Prostate gland (tissue), 2 donors: ENCODE measurements around the gene ABCA13.

Experiments used
- POLR2A ChIP-seq: fragments of 450-650 bp; IDR thresholded peaks from one replicate; pipeline ENCODE4 v1.6.1; 2016; ENCODE audit warnings: antibody characterized with exemption, mild to moderate bottlenecking
- POLR2AphosphoS5 ChIP-seq: sonication (generic); formaldehyde crosslinking; IDR thresholded peaks from one replicate; pipeline ENCODE4 v1.6.1; 2017; ENCODE audit warnings: antibody characterized with exemption
- TF ChIP-seq, protein P1 (sequence below), 4 experiments: fragments of 200-600 bp in 2 of 4; fragments of 450-650 bp in 2 of 4; sonication (generic) in 2 of 4; IDR thresholded peaks; 1 replicate in 3 of 4; 2 replicates in 1 of 4; pipeline ENCODE4 v1.5.1; 2016 to 2019; ENCODE audit warnings: antibody characterized with exemption in 4 of 4, mild to moderate bottlenecking in 2 of 4, moderate library complexity in 2 of 4

DNA sequence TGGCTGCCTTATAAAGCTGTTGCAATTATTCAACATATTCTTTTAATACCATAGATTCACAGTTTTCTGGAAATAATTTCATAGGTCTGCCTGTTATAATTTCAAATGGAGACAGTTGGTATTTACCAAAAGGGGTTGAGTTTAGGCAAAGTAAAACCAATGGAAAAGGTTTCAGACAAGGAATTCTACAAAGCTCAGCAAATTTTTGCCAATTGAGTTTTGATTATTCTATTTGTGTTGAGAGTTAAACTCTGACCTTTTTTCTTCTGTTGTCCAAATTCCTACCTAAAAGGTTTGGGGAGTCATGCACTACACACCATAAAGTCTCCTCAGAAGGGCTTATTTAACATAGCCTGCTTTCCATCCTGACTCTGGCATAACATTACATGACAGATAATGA, 38.5 kb upstream of the ABCA13 start:
- TF ChIP-seq, protein P1, sequence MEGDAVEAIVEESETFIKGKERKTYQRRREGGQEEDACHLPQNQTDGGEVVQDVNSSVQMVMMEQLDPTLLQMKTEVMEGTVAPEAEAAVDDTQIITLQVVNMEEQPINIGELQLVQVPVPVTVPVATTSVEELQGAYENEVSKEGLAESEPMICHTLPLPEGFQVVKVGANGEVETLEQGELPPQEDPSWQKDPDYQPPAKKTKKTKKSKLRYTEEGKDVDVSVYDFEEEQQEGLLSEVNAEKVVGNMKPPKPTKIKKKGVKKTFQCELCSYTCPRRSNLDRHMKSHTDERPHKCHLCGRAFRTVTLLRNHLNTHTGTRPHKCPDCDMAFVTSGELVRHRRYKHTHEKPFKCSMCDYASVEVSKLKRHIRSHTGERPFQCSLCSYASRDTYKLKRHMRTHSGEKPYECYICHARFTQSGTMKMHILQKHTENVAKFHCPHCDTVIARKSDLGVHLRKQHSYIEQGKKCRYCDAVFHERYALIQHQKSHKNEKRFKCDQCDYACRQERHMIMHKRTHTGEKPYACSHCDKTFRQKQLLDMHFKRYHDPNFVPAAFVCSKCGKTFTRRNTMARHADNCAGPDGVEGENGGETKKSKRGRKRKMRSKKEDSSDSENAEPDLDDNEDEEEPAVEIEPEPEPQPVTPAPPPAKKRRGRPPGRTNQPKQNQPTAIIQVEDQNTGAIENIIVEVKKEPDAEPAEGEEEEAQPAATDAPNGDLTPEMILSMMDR (IDR thresholded peaks at IDR 0.05), result no peak
- TF ChIP-seq POLR2A, result no peak
- TF ChIP-seq POLR2AphosphoS5, result no peak
